GM19025 (cell line): ENCODE measurements around the gene CAPRIN1.

Experiments used
- ATAC-seq: cut with Tn5 transposase; IDR thresholded peaks from one replicate; pipeline ENCODE4 v1.9.1; 2021; ENCODE audit warnings: mild to moderate bottlenecking, low read depth, moderate library complexity; ENCODE audit not compliant: unreplicated experiment

The CAPRIN1 gene, protein sequence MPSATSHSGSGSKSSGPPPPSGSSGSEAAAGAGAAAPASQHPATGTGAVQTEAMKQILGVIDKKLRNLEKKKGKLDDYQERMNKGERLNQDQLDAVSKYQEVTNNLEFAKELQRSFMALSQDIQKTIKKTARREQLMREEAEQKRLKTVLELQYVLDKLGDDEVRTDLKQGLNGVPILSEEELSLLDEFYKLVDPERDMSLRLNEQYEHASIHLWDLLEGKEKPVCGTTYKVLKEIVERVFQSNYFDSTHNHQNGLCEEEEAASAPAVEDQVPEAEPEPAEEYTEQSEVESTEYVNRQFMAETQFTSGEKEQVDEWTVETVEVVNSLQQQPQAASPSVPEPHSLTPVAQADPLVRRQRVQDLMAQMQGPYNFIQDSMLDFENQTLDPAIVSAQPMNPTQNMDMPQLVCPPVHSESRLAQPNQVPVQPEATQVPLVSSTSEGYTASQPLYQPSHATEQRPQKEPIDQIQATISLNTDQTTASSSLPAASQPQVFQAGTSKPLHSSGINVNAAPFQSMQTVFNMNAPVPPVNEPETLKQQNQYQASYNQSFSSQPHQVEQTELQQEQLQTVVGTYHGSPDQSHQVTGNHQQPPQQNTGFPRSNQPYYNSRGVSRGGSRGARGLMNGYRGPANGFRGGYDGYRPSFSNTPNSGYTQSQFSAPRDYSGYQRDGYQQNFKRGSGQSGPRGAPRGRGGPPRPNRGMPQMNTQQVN

DNA sequence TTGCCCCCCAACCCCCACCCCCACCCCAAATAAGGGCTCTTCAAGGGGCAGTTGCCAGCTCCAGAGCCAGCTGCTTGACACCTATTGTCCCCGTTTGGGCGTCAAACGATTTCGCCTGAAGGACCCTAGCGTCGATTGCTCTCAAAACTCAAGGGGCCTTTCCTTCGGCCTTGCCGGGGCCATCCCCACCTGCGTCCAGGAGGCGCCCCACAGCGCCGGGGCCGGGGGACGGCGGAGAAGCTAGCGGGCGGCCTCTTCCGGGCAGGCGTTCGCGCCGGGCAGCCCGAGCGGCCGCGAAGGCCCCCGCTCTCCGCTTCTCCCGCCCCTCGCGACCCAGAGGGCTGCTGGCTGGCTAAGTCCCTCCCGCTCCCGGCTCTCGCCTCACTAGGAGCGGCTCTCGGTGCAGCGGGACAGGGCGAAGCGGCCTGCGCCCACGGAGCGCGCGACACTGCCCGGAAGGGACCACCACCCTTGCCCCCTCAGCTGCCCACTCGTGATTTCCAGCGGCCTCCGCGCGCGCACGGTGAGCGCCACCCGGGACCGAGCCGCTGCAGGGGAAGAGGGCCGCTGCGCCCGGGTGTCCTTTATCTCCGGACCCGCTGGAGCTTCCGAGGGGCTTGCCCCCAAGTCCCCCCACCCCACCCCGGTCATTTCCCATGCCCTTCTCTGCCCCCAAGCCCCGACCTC lies at the start of gene CAPRIN1:
CAPRIN1 (plus strand) TSS at position 383 of the 687 bp plus-strand sequence. CDS start 690 bp downstream, outside the sequence.
- peak; percentile 62 for ATAC-seq

DNA sequence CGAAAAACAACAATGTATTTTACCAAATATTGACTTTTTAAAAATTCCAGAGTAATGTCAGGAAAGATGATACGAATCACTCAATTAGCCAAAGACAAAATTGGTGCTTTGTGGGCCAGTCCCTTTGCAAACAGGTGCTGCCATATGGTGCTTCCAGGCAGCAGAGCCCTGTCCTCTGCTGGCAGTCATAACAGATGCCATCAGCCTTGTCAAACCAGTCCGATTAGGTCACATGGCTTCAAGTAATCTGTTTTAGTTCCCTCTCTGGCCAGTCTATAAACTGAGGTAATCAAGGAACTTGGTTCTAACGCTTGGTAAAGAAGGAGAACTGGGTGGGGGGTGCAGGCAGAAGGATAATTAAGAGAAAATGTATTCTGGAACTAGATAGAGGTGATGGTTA lies 49.1 kb upstream of the CAPRIN1 start:
- ATAC-seq = no peak

- ATAC-seq = no peak
Observed at GRCh38 chr11:34004236-34004635, 47.3 kb upstream of the CAPRIN1 start.

GRCh38 chr11:34006876-34007275 lies 44.7 kb upstream of the CAPRIN1 start:
- ATAC-seq = no peak

GRCh38 chr11:34012734-34013133 lies 38.8 kb upstream of the CAPRIN1 start:
- ATAC-seq = no peak

GRCh38 chr11:34013898-34014571 lies 37.5 kb upstream of the CAPRIN1 start:
- ATAC-seq = no peak

GRCh38 chr11:34021977-34022735 lies 29.4 kb upstream of the CAPRIN1 start:
- no peak for ATAC-seq

DNA sequence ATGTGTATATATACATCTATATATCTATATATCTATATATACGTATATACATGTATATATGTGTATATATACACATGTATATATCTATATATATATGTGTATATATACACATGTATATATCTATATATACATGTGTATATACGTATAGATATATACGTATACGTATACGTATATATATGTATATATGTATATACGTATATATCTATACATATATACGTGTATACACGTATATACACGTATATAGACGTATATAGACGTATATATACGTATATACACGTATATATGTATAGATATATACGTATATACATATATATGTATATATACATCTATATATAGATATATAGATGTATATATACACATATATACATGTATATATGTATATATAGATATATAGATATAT lies 25.1 kb upstream of the CAPRIN1 start:
- no peak for ATAC-seq

- ATAC-seq = no peak
Observed at GRCh38 chr11:34027516-34028408, 23.8 kb upstream of the CAPRIN1 start.

- ATAC-seq = no peak
Observed at GRCh38 chr11:34028425-34028824, 23.1 kb upstream of the CAPRIN1 start.

GRCh38 chr11:34029176-34029575 lies 22.4 kb upstream of the CAPRIN1 start:
- no peak for ATAC-seq

DNA sequence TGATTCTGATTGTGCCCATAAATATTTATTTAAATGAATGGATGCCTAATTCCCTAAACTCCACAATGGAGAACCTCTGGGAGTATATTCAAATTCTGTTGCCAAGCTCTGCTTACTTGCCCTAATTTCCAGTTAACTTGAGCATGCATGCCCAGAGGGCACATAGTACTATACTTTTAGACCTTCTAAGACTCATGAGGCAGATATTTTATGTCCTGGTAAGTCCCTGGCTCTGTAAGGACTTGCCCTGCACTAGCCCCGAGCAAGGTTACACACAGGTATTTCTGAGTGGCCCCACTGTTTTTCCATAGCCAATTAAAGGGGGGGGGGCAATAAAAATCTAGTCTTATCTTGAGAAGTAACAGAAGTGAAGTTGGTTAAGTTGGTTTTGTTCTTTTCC lies 21.1 kb upstream of the CAPRIN1 start:
- ATAC-seq = no peak

DNA sequence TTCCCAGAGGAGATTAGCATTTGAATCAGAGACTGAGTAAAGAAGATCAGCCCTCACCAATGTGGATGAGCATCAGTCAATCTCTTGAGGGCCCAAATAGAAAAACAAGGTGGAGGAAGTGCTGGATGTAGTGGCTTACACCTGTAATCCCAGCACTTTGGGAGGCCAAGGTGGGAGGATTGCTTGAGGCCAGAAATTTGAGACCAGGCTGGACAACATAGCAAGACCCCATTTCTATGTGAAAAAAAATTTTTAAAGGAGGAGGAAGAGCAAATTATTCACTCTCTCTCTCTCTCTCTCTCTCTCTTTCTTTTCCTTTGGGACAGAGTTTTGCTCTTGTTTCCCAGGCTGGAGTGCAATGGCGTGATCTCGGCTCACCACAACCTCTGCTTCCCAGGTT lies 18.1 kb upstream of the CAPRIN1 start:
- no peak for ATAC-seq

GRCh38 chr11:34034053-34034452 lies 17.5 kb upstream of the CAPRIN1 start:
- no peak for ATAC-seq

GRCh38 chr11:34036456-34036855 lies 15.1 kb upstream of the CAPRIN1 start:
- no peak for ATAC-seq

DNA sequence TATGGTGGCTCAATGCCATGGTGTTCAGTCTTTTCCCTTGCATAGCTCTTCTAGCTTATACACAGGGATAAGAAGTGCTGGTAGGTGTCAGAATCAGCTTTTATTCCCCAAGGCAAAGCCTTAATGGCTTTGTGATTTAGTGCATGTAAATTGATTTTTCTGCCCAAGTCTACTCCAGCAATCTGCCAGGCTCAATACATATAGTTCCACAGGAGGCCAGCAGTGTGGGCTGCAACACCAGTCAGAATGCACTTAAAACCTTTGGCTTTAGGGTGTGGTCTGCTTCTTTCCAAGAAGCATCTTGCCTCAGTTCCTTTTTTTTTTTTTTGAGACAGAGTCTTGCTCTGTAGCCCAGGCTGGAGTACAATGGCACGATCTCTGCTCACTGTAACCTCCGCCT lies 14.5 kb upstream of the CAPRIN1 start:
- ATAC-seq = no peak

GRCh38 chr11:34040571-34040970 lies 11.0 kb upstream of the CAPRIN1 start:
- no peak for ATAC-seq

- ATAC-seq = no peak
Observed at GRCh38 chr11:34044664-34045485, 6.7 kb upstream of the CAPRIN1 start.
